DOHH2 (cell line): ENCODE data around the gene CCL21.

ENCODE experiments used
- H3F3A ChIP-seq: fragments of 200-600 bp; sonication (generic), shearing (Covaris generic); 2 replicates; pipeline ENCODE4 v1.6.0; 2016; ENCODE audit warnings: antibody characterized with exemption, mild to moderate bottlenecking; ENCODE audit not compliant: control insufficient read depth, insufficient read depth
- H3K27ac ChIP-seq: fragments of 200-600 bp; sonication (generic); 2 replicates; pipeline ENCODE4 v1.5.1; 2014; ENCODE audit warnings: low read depth, mild to moderate bottlenecking, low read length, moderate library complexity
- H3K27me3 ChIP-seq: fragments of 200-600 bp; sonication (generic); 2 replicates; pipeline ENCODE4 v1.6.1; 2014; ENCODE audit warnings: mild to moderate bottlenecking, low read length, mixed read lengths; ENCODE audit not compliant: control insufficient read depth
- H3K36me3 ChIP-seq: fragments of 200-600 bp; sonication (generic); 2 replicates; pipeline ENCODE4 v1.6.1; 2014; ENCODE audit warnings: mild to moderate bottlenecking, low read length, moderate library complexity, mixed read lengths; ENCODE audit not compliant: control insufficient read depth
- H3K4me1 ChIP-seq: fragments of 200-600 bp; sonication (generic); 2 replicates; pipeline ENCODE4 v1.6.1; 2014; ENCODE audit warnings: mild to moderate bottlenecking, low read length, mixed read lengths; ENCODE audit not compliant: control insufficient read depth
- H3K4me2 ChIP-seq: fragments of 200-600 bp; sonication (generic); 2 replicates; pipeline ENCODE4 v1.6.0; 2014; ENCODE audit warnings: mild to moderate bottlenecking, low read length, moderate library complexity
- H3K4me3 ChIP-seq: fragments of 200-600 bp; sonication (generic); 2 replicates; pipeline ENCODE4 v1.5.1; 2014; ENCODE audit warnings: mild to moderate bottlenecking, low read length, mixed read lengths
- H3K79me2 ChIP-seq: fragments of 200-600 bp; sonication (generic); 2 replicates; pipeline ENCODE4 v1.6.1; 2014; ENCODE audit warnings: mild to moderate bottlenecking, low read length, mixed read lengths; ENCODE audit not compliant: control insufficient read depth
- H3K9me2 ChIP-seq: fragments of 200-600 bp; sonication (generic); replicated peaks from 2 replicates; pipeline ENCODE4 v1.6.1; 2014; ENCODE audit warnings: mild to moderate bottlenecking, low read length, mixed read lengths; ENCODE audit not compliant: control insufficient read depth
- H3K9me3 ChIP-seq: fragments of 200-600 bp; sonication (generic); 2 replicates; pipeline ENCODE4 v1.6.1; 2014; ENCODE audit warnings: antibody characterized with exemption, low read length, mixed read lengths; ENCODE audit not compliant: control insufficient read depth, insufficient read depth
- H4K20me1 ChIP-seq: fragments of 200-600 bp; sonication (generic); 2 replicates; pipeline ENCODE4 v1.6.0; 2014; ENCODE audit warnings: low read depth, mild to moderate bottlenecking, antibody characterized with exemption, low read length, moderate library complexity; ENCODE audit not compliant: control insufficient read depth, insufficient read depth
- EZH2phosphoT487 ChIP-seq: fragments of 200-600 bp; sonication (generic); IDR thresholded peaks from 2 replicates; pipeline ENCODE4 v1.6.1; 2017; ENCODE audit warnings: borderline replicate concordance, mild to moderate bottlenecking, antibody characterized with exemption, low read length, moderate library complexity, mixed read lengths
- TF ChIP-seq, protein P1 (sequence below): fragments of 200-600 bp; sonication (generic); IDR thresholded peaks from one replicate; pipeline ENCODE4 v1.5.1; 2014; ENCODE audit warnings: antibody characterized with exemption, mild to moderate bottlenecking, low read depth, low read length; ENCODE audit not compliant: poor library complexity, severe bottlenecking

CCL21 gene

DNA sequence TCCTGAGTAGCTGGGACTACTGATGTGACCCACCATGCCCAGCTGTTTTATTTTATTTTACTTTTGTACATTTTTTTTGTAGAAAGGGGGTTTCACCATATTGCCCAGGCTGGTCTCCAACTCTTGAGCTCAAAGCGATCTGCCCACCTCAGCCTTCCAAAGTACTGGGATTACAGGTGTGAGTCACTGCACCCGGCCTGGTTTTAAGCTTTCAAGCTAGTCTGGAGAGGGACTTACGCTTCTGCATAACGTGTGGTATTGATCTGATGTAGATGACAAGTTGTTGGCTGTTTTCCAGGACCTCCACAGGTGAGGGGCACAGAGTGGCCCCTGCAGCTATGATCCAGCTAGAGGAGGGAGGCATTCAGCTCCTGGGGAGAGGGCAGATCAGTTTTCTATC lies 6.8 kb upstream of the CCL21 start:
- Histone ChIP-seq H3K4me2 (no peak overlapping the region), H3K4me1 (no peaks in the 10 kb centered on the region), H3K79me2 (no peaks in the 10 kb centered on the region), H4K20me1 (no peaks in the 10 kb centered on the region), H3K9me2 (no peaks in the 10 kb centered on the region), H3K27me3 (peaks cover 42% of the 10 kb centered on the region), H3K4me3 (no peak overlapping the region), H3K9me3 (no peaks in the 10 kb centered on the region), H3K27ac (no peak overlapping the region), H3K36me3 (no peaks in the 10 kb centered on the region), H3F3A (no peaks in the 10 kb centered on the region)
- TF ChIP-seq, protein P1, sequence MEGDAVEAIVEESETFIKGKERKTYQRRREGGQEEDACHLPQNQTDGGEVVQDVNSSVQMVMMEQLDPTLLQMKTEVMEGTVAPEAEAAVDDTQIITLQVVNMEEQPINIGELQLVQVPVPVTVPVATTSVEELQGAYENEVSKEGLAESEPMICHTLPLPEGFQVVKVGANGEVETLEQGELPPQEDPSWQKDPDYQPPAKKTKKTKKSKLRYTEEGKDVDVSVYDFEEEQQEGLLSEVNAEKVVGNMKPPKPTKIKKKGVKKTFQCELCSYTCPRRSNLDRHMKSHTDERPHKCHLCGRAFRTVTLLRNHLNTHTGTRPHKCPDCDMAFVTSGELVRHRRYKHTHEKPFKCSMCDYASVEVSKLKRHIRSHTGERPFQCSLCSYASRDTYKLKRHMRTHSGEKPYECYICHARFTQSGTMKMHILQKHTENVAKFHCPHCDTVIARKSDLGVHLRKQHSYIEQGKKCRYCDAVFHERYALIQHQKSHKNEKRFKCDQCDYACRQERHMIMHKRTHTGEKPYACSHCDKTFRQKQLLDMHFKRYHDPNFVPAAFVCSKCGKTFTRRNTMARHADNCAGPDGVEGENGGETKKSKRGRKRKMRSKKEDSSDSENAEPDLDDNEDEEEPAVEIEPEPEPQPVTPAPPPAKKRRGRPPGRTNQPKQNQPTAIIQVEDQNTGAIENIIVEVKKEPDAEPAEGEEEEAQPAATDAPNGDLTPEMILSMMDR = no peak
- no peak for TF ChIP-seq EZH2phosphoT487

DNA sequence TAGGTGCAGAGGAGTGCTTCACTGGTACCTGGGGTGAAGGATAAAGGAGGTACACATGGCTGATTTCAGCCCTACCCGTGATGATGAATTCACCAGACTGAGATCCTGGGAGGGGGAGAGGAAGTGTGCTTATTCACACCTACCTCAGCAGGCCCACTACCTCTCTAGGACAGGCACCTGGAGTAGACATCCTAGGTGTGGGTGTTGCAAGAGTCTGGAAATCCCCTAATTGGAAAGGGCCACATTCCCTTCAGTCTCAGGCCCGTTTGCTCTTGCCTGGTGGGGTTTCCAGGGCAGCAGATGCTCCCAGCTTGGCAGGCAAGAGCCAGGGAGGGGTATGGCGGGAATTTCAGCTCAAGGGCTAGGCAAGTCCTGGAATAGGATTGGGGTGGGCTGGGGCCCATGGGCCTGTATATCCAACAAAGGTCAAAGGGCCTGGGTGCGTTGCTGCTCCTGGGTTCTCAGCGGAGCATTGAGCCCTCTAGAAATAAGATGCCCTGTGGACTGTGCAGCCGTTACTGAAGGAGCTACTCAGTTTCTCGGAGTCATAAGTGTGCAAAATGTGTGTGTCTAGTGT lies 5.8 kb upstream of the CCL21 start:
- H3K9me3 ChIP-seq = no peaks in the 10 kb centered on the region
- no peaks in the 10 kb centered on the region for H3F3A ChIP-seq
- TF ChIP-seq EZH2phosphoT487 = no peak
- TF ChIP-seq, protein P1 = no peak
- H4K20me1 ChIP-seq = no peaks in the 10 kb centered on the region
- H3K36me3 ChIP-seq = no peaks in the 10 kb centered on the region
- no peak overlapping the region for H3K4me3 ChIP-seq
- no peaks in the 10 kb centered on the region for H3K4me1 ChIP-seq
- no peaks in the 10 kb centered on the region for H3K79me2 ChIP-seq
- H3K4me2 ChIP-seq = no peak overlapping the region
- H3K9me2 ChIP-seq = no peaks in the 10 kb centered on the region
- no peak overlapping the region for H3K27ac ChIP-seq
- peaks cover 42% of the 10 kb centered on the region for H3K27me3 ChIP-seq

DNA sequence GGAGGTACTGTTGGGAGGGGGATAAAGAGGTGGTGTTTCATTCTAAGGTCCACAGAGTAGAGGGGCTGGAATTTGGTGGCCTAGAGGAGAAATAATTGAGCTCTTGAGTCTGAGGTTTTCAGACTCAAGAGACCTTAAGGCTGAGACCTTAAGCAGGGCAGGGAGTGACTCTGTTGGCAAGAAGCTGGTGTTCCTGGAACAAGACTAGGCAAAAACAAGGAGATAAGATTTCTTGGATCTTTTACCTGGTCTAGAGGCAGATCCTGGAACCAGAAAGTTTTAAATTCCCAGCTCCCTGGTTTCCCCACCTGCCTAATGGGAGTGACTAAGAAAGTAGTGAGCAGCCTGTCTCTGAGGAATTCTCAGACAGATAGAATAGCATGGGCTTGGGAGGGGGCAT lies 4.1 kb upstream of the CCL21 start:
- H3K4me2 ChIP-seq = no peak overlapping the region
- H3K9me2 ChIP-seq = no peaks in the 10 kb centered on the region
- no peaks in the 10 kb centered on the region for H3K79me2 ChIP-seq
- peaks cover 42% of the 10 kb centered on the region for H3K27me3 ChIP-seq
- TF ChIP-seq, protein P1 = no peak
- TF ChIP-seq EZH2phosphoT487 = no peak
- H3K27ac ChIP-seq = no peak overlapping the region
- H3F3A ChIP-seq = no peaks in the 10 kb centered on the region
- H3K4me3 ChIP-seq = no peak overlapping the region
- H3K36me3 ChIP-seq = no peaks in the 10 kb centered on the region
- H3K4me1 ChIP-seq = no peaks in the 10 kb centered on the region
- H4K20me1 ChIP-seq = no peaks in the 10 kb centered on the region
- H3K9me3 ChIP-seq = no peaks in the 10 kb centered on the region
